Stromal cell of bone marrow (primary cell): ENCODE results near the gene HPCAL1.

Experiments used
- DNase-seq: peaks from one replicate; pipeline ENCODE4 v3.0.0-alpha.2; 2012; ENCODE audit warnings: low read depth

HPCAL1 gene

GRCh38 chr2:10370895-10371294 lies 68.2 kb downstream of the HPCAL1 start:
- no peak for DNase-seq

- no peak for DNase-seq
Measured at GRCh38 chr2:10371441-10372196, 68.9 kb downstream of the HPCAL1 start.

- DNase-seq = no peak
Measured at GRCh38 chr2:10372203-10372861, 69.6 kb downstream of the HPCAL1 start.

- no peak for DNase-seq
Measured at GRCh38 chr2:10372862-10373240, 70.1 kb downstream of the HPCAL1 start.

- no peak for DNase-seq
Measured at GRCh38 chr2:10373931-10374330, 71.2 kb downstream of the HPCAL1 start.

- DNase-seq = no peak
Measured at GRCh38 chr2:10374362-10374943, 71.7 kb downstream of the HPCAL1 start.

- DNase-seq = no peak
Measured at GRCh38 chr2:10375570-10376281, 73.0 kb downstream of the HPCAL1 start.

GRCh38 chr2:10377052-10377746 lies 74.5 kb downstream of the HPCAL1 start:
- no peak for DNase-seq

- no peak for DNase-seq
Measured at GRCh38 chr2:10377747-10378085, 75.0 kb downstream of the HPCAL1 start.

- DNase-seq = no peak
Measured at GRCh38 chr2:10378189-10378588, 75.5 kb downstream of the HPCAL1 start.

- DNase-seq = no peak
Measured at GRCh38 chr2:10380048-10380926, 77.6 kb downstream of the HPCAL1 start.

- no peak for DNase-seq
Measured at GRCh38 chr2:10381997-10382353, 79.3 kb downstream of the HPCAL1 start.

GRCh38 chr2:10382354-10383061 lies 79.8 kb downstream of the HPCAL1 start:
- DNase-seq = no peak

- DNase-seq = no peak
Measured at GRCh38 chr2:10383960-10384734, 81.4 kb downstream of the HPCAL1 start.

- no peak for DNase-seq
Measured at GRCh38 chr2:10385501-10385900, 82.8 kb downstream of the HPCAL1 start.

GRCh38 chr2:10385933-10386773 lies 83.4 kb downstream of the HPCAL1 start:
- no peak for DNase-seq

GRCh38 chr2:10387033-10387432 lies 84.3 kb downstream of the HPCAL1 start:
- no peak for DNase-seq

- DNase-seq = no peak
Measured at GRCh38 chr2:10388954-10389560, 86.4 kb downstream of the HPCAL1 start.

- no peak for DNase-seq
Measured at GRCh38 chr2:10389573-10389972, 86.9 kb downstream of the HPCAL1 start.
